ENCODE measurements around the gene RNF152. TPM values are rescaled to one million over a fixed set of nuclear protein-coding genes. Genes with fewer than 3 reads are reported as not detected.

RNF152 gene
- total and polyA plus RNA-seq, 11 donors, result 2.8 to 24.0 (median 10.7) TPM

DNA sequence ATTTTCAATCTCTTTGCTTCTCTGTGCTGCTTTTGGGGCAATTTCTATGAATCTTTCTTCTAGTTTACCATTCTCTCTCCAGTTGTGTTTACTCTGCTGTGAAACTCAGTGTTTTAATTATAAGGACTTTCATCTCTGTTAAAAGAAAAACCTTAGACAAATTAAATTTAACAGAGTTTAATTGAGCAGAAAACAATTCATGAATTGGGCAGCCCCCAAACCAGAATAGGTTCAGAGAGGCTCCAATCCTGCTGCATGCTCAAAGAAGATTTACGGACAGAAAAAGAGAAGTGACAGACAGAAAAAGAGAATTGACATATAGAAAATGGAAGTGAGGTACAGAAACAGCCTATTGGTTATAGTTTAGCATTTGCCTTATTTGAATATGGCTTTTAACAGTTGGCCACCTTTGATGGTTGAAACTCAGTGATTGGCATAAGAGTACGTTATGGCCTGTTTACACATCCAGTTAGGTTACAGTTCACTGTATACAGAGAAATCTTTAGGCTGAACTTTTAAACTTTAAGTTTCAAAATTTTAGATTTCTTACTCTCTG is 120.4 kb downstream of the RNF152 start:
- ATAC-seq (no peak), DNase-seq (no peak)
- H3K4me1 ChIP-seq, result no peaks in the 10 kb centered on the region
- intact Hi-C loops (cut with DNase I), result no loop called here
- H3K4me3 ChIP-seq, result no peak overlapping the region
- peaks cover 0 to 16% (median 9%) of the 10 kb centered on the region in 12 donors for H3K9me3 ChIP-seq
- WGBS, 4 donors, result 66 to 95% (median 71%) methylated on average over 2 of the region's 2 CpGs
- TF ChIP-seq, protein P1, sequence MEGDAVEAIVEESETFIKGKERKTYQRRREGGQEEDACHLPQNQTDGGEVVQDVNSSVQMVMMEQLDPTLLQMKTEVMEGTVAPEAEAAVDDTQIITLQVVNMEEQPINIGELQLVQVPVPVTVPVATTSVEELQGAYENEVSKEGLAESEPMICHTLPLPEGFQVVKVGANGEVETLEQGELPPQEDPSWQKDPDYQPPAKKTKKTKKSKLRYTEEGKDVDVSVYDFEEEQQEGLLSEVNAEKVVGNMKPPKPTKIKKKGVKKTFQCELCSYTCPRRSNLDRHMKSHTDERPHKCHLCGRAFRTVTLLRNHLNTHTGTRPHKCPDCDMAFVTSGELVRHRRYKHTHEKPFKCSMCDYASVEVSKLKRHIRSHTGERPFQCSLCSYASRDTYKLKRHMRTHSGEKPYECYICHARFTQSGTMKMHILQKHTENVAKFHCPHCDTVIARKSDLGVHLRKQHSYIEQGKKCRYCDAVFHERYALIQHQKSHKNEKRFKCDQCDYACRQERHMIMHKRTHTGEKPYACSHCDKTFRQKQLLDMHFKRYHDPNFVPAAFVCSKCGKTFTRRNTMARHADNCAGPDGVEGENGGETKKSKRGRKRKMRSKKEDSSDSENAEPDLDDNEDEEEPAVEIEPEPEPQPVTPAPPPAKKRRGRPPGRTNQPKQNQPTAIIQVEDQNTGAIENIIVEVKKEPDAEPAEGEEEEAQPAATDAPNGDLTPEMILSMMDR (IDR thresholded peaks at IDR 0.05), result no peak
- no peak for TF ChIP-seq POLR2A (IDR thresholded peaks at IDR 0.05)
- no peaks in the 10 kb centered on the region for H3K27me3 ChIP-seq
- no peaks in the 10 kb centered on the region for H3K36me3 ChIP-seq
- no peak overlapping the region for H3K27ac ChIP-seq

DNA sequence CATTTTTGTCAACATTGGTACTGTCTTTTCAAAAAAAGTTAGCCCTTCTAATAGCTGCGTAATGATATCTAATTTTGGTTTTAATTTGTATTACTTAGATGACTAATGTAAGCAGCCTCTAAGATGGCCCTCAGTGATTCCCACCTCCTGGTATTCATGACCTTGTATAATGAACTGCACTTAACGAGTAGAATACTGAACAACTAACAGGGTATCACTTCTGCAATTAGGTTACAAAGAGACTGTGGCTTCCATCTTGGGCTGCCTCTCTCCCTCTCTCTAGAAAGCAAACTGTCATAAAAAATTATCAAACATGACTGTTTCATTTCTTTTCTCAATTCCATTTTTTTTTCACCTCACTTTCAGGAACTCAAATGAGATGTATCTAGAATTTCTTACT is 120.9 kb downstream of the RNF152 start:
- no peak overlapping the region for H3K4me3 ChIP-seq
- no peak for ATAC-seq
- WGBS, 4 donors, result 92 to 98% (median 94%) methylated on average over 2 of the region's 2 CpGs
- TF ChIP-seq, protein P1 (IDR thresholded peaks at IDR 0.05), result no peak
- TF ChIP-seq POLR2A (IDR thresholded peaks at IDR 0.05), result no peak
- H3K4me1 ChIP-seq, result no peaks in the 10 kb centered on the region
- intact Hi-C loops (cut with DNase I), result no loop called here
- H3K36me3 ChIP-seq, result no peaks in the 10 kb centered on the region
- H3K27me3 ChIP-seq, result no peaks in the 10 kb centered on the region
- no peak for DNase-seq
- H3K27ac ChIP-seq, result no peak overlapping the region
- peaks cover 0 to 11% (median 7%) of the 10 kb centered on the region in 12 donors for H3K9me3 ChIP-seq

DNA sequence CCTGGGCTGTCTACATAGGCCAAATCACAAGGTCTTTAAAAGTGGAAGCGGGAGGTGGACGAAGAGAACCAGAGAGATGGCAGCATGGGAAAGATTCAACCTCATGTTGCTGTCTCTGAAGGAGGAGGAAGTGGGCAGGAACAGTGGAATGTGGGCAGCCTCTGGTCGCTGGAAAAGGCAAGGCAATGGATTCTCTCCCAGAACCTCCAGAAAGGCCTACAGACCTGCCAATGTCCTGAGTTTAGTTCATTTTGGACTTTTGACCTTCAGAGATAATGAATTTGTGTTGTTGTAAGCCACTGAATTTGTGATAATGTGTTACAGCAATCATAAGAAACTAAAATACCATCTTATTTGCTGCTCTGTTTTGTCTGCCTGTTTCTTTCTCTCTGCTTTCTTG is 122.5 kb downstream of the RNF152 start:
- WGBS, 4 donors, result 71 to 87% (median 79%) methylated on average over 3 of the region's 3 CpGs
- intact Hi-C loops (cut with DNase I), result no loop called here

GRCh38 chr18:61766266-61766884 is 126.4 kb downstream of the RNF152 start:
- H3K4me1 ChIP-seq, result peaks cover 0 to 9% (median 0%) of the 10 kb centered on the region in 12 donors
- WGBS, 4 donors, result 87 to 95% (median 91%) methylated on average over 2 of the region's 2 CpGs
- DNase-seq, result no peak
- no peak overlapping the region for H3K27ac ChIP-seq
- H3K4me3 ChIP-seq, result no peak overlapping the region
- no peaks in the 10 kb centered on the region for H3K27me3 ChIP-seq
- no peaks in the 10 kb centered on the region for H3K36me3 ChIP-seq
- H3K9me3 ChIP-seq, result no peaks in the 10 kb centered on the region
- TF ChIP-seq, protein P1 (IDR thresholded peaks at IDR 0.05), result no peak
- no peak for TF ChIP-seq POLR2A (IDR thresholded peaks at IDR 0.05)
- intact Hi-C loops (cut with DNase I), result no loop called here
- no peak for ATAC-seq

More for the DNA sequence above, 122.5 kb downstream of the RNF152 start:
- DNase-seq, result no peak
- H3K9me3 ChIP-seq, result no peaks in the 10 kb centered on the region
- H3K27ac ChIP-seq, result peak overlapping the region in 1 of 12 donors; percentile 8
- no peak overlapping the region for H3K4me3 ChIP-seq
- peaks cover 0 to 3% (median 0%) of the 10 kb centered on the region in 12 donors for H3K4me1 ChIP-seq
- no peak for ATAC-seq
- H3K27me3 ChIP-seq, result no peaks in the 10 kb centered on the region
- H3K36me3 ChIP-seq, result no peaks in the 10 kb centered on the region
- TF ChIP-seq, protein P1 (IDR thresholded peaks at IDR 0.05), result no peak
- TF ChIP-seq POLR2A (IDR thresholded peaks at IDR 0.05), result no peak

Measured in heart left ventricle (tissue), 16 donors.